Uterus (tissue), 4 donors: ENCODE measurements around the gene ELMO1. TPM values are rescaled to one million over a fixed set of nuclear protein-coding genes. Genes with fewer than 3 reads are reported as not detected.

Source experiments
- DNase-seq, 2 donors: peaks; one replicate each; pipeline ENCODE4 v3.0.0-alpha.2; 2019 to 2020
- H3K27ac ChIP-seq, 2 donors: fragments of 200-600 bp; sonication (generic); 1 replicate in 1 of 2; 2 replicates in 1 of 2; pipeline ENCODE4 v1.5.1; 2016 to 2018
- H3K27me3 ChIP-seq, 2 donors: fragments of 200-600 bp; sonication (generic); one replicate each; pipeline ENCODE4 v1.5.1; 2018 to 2019; ENCODE audit warnings: control low read depth in 1 of 2
- H3K36me3 ChIP-seq, 2 donors: fragments of 200-600 bp; sonication (generic); one replicate each; pipeline ENCODE4 v1.5.1; 2019; ENCODE audit warnings: control low read depth in 1 of 2
- H3K4me1 ChIP-seq, 2 donors: fragments of 200-600 bp; sonication (generic); one replicate each; pipeline ENCODE4 v1.5.1; 2018 to 2019; ENCODE audit warnings: control low read depth in 1 of 2
- H3K4me3 ChIP-seq, 2 donors: fragments of 200-600 bp; sonication (generic); 1 replicate in 1 of 2; 2 replicates in 1 of 2; pipeline ENCODE4 v1.5.1; 2018 to 2019; ENCODE audit warnings: mild to moderate bottlenecking in 1 of 2
- H3K9me3 ChIP-seq, 2 donors: fragments of 200-600 bp; sonication (generic); one replicate each; pipeline ENCODE4 v1.5.1; 2019; ENCODE audit warnings: control low read depth in 1 of 2
- CTCF ChIP-seq, 4 experiments: fragments of 200-600 bp in 2 of 4; fragments of 450-650 bp in 2 of 4; sonication (generic) in 2 of 4; IDR thresholded peaks; one replicate each; pipeline ENCODE4 v1.5.1; 2016 to 2019; ENCODE audit warnings: antibody characterized with exemption in 4 of 4, mild to moderate bottlenecking in 2 of 4, moderate library complexity in 1 of 4
- POLR2A ChIP-seq, 2 donors: fragments of 450-650 bp; IDR thresholded peaks; one replicate each; pipeline ENCODE4 v1.6.1; 2016; ENCODE audit warnings: antibody characterized with exemption in 2 of 2, mild to moderate bottlenecking in 1 of 2, moderate library complexity in 1 of 2
- intact Hi-C: fragments of 100-400 bp; cut with DNase I; formaldehyde crosslinking; loops from one replicate; pipeline ENCODE4 v1.15.1; 2023; ENCODE audit warnings: low total_unique reads
- total RNA-seq, 4 donors: library from RNA; depleted of rRNA in 3 of 4; stranded (reverse); fragments of >200 nt in 3 of 4; gene quantifications; one replicate each; pipeline versions ENCODE4 v1.1.0 to v1.2.4, GENCODE V29; 2014 to 2023
- donor health status: DM: yes; HTN: yes; CAD: no.

Gene ELMO1
- total RNA-seq, 4 donors from 2014 or later = 37.9 to 64.7 (median 55.5) TPM

- Histone ChIP-seq H3K36me3 (no peaks in the 10 kb centered on the region), H3K4me3 (no peak overlapping the region), H3K27ac (no peak overlapping the region), H3K27me3 (no peaks in the 10 kb centered on the region), H3K4me1 (no peaks in the 10 kb centered on the region), H3K9me3 (no peaks in the 10 kb centered on the region)
- TF ChIP-seq CTCF (IDR thresholded peaks at IDR 0.05) = peak; percentile 50 to 65 (median 61)
- no peak for TF ChIP-seq POLR2A (IDR thresholded peaks at IDR 0.05)
- intact Hi-C loops = loop anchor here (10.0 kb wide), 1 partner anchor 208 kb away; no protein-coding TSS in a partner anchor
- peak; percentile 28 to 43 for DNase-seq
Measured at GRCh38 chr7:36986948-36987724, 461.5 kb downstream of the ELMO1 start.

GRCh38 chr7:36986511-36986933 is 462.1 kb downstream of the ELMO1 start:
- Histone ChIP-seq H3K9me3 (no peaks in the 10 kb centered on the region), H3K4me3 (no peak overlapping the region), H3K27me3 (no peaks in the 10 kb centered on the region), H3K36me3 (no peaks in the 10 kb centered on the region), H3K4me1 (no peaks in the 10 kb centered on the region), H3K27ac (no peak overlapping the region)
- TF ChIP-seq POLR2A (IDR thresholded peaks at IDR 0.05) (no peak), CTCF (IDR thresholded peaks at IDR 0.05) (no peak)
- DNase-seq = no peak
- intact Hi-C loops = loop anchor here (10.0 kb wide), 1 partner anchor 208 kb away; no protein-coding TSS in a partner anchor

GRCh38 chr7:36985866-36986400 is 462.7 kb downstream of the ELMO1 start:
- Histone ChIP-seq H3K9me3 (no peaks in the 10 kb centered on the region), H3K27me3 (no peaks in the 10 kb centered on the region), H3K27ac (no peak overlapping the region), H3K36me3 (no peaks in the 10 kb centered on the region), H3K4me3 (no peak overlapping the region), H3K4me1 (no peaks in the 10 kb centered on the region)
- intact Hi-C loops = loop anchor here (10.0 kb wide), 1 partner anchor 209 kb away; no protein-coding TSS in a partner anchor
- DNase-seq = no peak
- TF ChIP-seq CTCF (IDR thresholded peaks at IDR 0.05) (no peak), POLR2A (IDR thresholded peaks at IDR 0.05) (no peak)

GRCh38 chr7:36985316-36985715 is 463.3 kb downstream of the ELMO1 start:
- DNase-seq = no peak
- no peak overlapping the region for H3K4me3 ChIP-seq
- intact Hi-C loops = loop anchor here (10.0 kb wide), 1 partner anchor 209 kb away; no protein-coding TSS in a partner anchor
- no peaks in the 10 kb centered on the region for H3K9me3 ChIP-seq
- no peak for TF ChIP-seq POLR2A (IDR thresholded peaks at IDR 0.05)
- TF ChIP-seq CTCF (IDR thresholded peaks at IDR 0.05) = no peak
- H3K36me3 ChIP-seq = no peaks in the 10 kb centered on the region
- H3K27me3 ChIP-seq = no peaks in the 10 kb centered on the region
- no peaks in the 10 kb centered on the region for H3K4me1 ChIP-seq
- H3K27ac ChIP-seq = no peak overlapping the region

- Histone ChIP-seq H3K4me3 (no peak overlapping the region), H3K36me3 (no peaks in the 10 kb centered on the region), H3K27me3 (no peaks in the 10 kb centered on the region), H3K4me1 (no peaks in the 10 kb centered on the region), H3K27ac (no peak overlapping the region), H3K9me3 (no peaks in the 10 kb centered on the region)
- intact Hi-C loops = loop anchor here (10.0 kb wide), 1 partner anchor 210 kb away; no protein-coding TSS in a partner anchor
- DNase-seq = no peak
- TF ChIP-seq POLR2A (IDR thresholded peaks at IDR 0.05) (no peak), CTCF (IDR thresholded peaks at IDR 0.05) (no peak)
Measured at GRCh38 chr7:36984710-36985312, 463.9 kb downstream of the ELMO1 start.
